T-helper 1 cell treated with Interleukin-12 subunit alpha and Interleukin-12 subunit beta and Interleukin-4 antibody, amounts not matched to agents 30 ng/mL and 1 ng/mL, for 36 hours (primary cell): ENCODE results near the gene SLC29A1. TPM values are rescaled to one million over a fixed set of nuclear protein-coding genes. Genes with fewer than 3 reads are reported as not detected.

Experiments
- intact Hi-C: fragments of 100-400 bp; cut with micrococcal nuclease; formaldehyde crosslinking; loops from one replicate; pipeline ENCODE4 v1.15.1; 2024
- total RNA-seq: library from RNA; stranded (reverse); gene quantifications from 2 replicates; pipeline ENCODE4 v1.2.3, GENCODE V29; 2022

The SLC29A1 gene
- total RNA-seq, 1 donor from 2014 or later: 33.5 TPM

DNA sequence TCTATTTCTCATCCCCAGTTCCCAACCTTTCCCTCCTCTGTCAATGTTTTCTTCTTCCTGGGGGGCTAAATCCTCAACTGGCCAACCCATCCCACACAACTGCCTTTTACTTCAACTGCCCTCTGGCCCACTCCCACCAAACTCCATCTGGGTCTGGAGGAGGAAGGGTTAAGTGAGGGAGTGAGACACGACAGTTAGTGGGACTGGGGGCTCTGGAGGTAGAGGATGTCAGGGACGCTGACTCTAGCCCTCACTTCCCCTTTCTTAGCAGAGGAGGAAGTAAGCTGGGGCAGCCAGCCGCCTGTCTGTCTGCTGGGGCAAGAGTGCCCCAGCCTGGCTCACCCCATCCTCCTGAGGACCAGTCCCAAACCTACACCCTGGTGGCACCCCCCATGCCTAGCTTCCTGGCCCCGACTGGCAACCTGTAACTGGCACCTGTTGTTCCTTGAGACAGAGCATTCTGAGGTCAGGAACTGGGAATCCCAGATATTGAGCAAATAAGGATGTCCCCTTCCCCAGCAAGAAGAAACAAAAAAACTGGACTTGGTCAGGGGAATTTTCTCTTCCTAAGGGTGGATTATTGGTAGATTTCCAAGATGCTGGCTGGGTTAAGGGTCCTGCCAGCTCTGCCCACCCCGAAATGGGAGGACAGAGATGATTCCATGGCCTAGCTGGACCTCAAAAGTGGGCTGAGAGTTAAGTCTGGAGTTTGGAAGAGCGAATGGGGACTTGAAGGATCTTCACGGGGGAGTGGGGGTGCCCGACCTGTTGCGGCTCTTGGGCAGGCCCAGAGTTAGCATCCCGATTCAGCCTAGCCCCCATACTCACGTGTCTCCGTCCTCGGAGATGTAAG lies 41.0 kb downstream of the SLC29A1 start:
- intact Hi-C loops: loop anchor here (1.0 to 10.0 kb wide), 8 partner anchors 7 to 1750 kb away; partner anchors contain the start of genes AARS2, CDC5L, CLIC5 and HSP90AB1

DNA sequence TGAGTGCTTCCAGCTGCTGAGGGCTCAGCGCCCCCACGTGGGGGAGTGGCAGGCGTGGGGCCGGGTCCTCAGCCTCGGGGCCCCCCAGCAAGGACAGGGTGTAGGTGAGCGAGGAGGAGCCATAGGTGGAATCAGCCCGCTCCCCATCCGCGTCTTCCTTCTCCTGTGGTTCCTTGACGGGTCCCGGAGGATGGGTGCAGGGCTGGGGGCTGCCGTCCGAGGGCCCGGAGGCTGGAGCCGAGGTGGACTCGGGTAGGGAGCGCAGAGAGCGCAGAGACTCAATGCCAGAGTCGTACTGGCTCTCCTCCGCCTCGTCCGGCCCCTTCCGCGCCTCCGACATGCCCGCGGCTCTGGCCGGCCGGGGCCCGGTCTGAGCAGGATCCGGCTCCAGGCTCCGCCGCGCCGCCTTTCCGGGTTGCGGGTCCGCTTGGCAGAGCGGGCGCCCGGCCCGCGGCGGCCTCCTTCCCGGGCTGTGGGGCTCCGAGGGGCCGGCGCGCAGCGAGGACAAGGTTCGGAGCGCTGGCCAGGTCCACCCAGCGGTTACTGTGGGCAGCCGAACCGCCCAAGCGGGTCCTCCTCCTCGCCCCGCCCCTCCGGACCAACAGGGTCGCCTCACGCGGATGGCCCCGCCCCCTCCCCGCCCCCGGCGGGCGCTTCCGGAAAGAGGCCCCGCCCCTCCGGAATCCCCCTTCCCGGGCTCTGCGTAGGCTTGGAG lies 41.8 kb downstream of the SLC29A1 start, which contains the start of gene NFKBIE:
Gene NFKBIE, minus strand, starts transcription at position 545 of the 715 bp plus-strand sequence. Its CDS starts 205 bp downstream, at position 340.
- intact Hi-C loops: loop anchor here (1.0 to 10.0 kb wide), 8 partner anchors 8 to 1750 kb away; partner anchors contain the start of genes AARS2, CDC5L, CLIC5 and HSP90AB1

DNA sequence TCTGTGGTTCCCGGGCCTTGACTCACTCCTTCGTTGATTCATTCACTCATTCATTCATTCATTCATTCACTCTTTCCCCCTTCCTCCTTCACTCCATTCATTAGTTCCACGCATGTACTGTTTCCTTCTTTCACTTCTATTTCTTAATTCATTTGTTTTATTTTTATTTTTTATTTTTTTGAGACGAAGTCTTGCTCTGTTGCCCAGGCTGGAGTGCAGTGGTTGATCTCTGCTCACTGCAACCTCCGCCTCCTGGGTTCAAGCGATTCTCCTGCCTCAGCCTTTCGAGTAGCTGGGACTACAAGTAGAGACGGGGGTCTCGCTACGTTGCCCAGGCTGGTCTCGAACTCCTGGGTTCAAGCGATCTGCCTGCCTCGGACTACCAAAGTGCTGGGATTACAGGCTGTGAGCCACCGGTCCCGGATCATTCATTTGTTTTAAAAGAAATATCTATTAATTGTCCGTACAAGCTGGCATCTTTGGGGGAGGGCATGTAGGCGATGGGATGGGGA lies 42.4 kb downstream of the SLC29A1 start:
- intact Hi-C loops: loop anchor here (1.0 to 10.0 kb wide), 8 partner anchors 8 to 1749 kb away; partner anchors contain the start of genes AARS2, CDC5L, CLIC5 and HSP90AB1

DNA sequence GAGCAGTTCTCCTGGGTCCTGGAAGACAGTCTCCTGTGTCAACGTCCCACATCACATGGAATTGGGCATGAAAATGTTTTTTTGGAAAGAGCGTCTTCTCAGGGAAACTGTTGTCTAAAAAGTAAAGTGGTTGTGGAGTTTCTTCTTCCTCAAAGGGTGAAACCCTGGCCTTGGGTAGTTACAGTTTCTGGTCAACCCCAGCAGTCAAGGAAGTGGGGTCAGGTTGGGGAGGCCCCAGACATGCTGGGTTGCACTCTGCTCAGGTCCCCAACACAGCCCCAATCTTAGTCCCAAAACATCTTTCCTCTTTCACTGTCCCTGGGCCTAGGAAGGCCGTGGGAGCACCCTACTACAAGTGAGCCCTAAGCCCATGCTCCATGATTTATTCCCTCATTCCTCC lies 43.0 kb downstream of the SLC29A1 start:
- intact Hi-C loops: loop anchor here (5.0 to 10.0 kb wide), 2 partner anchors 494 to 1748 kb away; partner anchors contain the start of genes CLIC5 and VEGFA

DNA sequence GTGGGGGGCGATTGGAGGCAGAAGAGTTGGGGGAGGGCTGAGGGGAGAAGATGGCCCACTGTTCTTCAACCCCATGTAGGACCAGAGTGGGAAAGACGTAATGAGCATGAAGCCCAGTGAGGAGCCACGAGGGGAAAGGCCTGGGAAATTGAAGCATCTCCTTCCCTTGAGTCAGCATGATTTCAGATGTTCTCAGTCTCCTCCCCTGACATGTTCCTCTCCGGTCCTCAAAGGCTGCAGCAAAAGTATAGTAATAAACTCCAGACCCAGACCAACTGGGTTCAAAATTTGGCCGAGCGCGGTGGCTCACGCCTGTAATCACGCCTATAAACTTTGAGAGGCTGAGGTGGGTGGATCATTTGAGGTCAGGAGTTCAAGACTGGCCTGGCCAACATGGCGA lies 43.9 kb downstream of the SLC29A1 start:
- intact Hi-C loops: loop anchor here (5.0 to 10.0 kb wide), 2 partner anchors 495 to 1748 kb away; partner anchors contain the start of genes CLIC5 and VEGFA

DNA sequence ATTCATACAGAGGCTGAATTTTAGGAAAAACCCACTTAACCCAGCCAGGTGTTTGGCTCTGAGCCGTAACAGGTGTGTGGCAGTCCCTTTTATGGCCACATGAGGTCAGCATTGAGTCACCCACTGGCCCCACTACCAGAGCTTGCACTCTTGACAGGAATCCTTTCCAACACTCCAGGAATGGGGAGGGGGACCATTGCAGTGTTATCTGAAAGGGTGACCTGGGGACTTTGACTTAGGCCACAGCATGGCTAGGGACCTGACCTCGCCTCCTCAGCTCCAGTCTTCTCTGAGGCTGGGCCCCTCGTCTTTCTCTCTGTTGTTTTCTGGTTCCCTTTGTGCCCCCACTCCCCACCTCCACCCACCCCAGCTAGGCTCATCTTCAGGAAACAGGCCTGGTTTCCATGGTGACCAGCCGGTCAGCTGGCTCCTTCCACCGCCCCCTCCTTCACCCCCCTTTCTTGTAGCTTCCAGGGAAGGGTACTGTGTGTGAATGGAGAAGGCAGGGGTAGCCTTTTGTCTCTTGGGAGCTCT lies 44.8 kb downstream of the SLC29A1 start:
- intact Hi-C loops: loop anchor here (1.0 to 10.0 kb wide), 6 partner anchors 36 to 1747 kb away; partner anchors contain the start of genes CLIC5 and VEGFA

DNA sequence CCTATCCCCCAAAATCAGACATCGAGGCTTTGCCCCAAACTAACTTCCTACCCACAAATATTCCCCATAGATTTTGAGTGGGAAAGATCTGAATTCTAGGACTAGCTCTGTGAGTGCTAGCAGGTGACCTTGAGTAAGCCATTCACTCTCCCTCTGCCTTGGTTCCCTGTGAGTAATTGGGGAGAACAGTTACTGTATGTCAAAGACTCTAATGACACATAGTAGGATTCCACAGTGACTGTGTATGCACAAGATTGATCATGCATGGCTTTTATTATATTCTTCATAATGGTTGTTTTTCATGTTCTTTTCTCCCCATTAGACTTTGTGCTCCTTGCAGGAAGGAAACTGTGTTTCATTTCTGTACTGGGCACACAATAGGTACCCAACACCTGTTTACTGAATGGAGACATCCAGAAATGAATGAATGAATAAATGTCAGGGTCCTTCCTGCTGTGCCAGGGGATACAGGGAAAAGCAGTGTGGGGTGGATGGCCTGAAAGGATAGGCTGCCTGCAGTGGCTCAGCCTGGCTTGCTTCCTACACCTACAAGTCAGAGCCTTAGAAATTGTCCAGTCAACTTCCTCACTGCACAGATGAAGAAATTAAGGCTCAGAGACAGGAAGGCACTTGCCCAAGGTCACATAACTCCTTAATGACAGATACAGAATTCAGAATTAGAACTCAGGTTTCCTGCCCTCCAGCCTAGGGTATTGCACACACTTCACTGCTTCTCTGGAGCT lies 46.0 kb downstream of the SLC29A1 start:
- intact Hi-C loops: loop anchor here (5.0 to 10.0 kb wide), 2 partner anchors 497 to 1745 kb away; partner anchors contain the start of genes CLIC5 and VEGFA

DNA sequence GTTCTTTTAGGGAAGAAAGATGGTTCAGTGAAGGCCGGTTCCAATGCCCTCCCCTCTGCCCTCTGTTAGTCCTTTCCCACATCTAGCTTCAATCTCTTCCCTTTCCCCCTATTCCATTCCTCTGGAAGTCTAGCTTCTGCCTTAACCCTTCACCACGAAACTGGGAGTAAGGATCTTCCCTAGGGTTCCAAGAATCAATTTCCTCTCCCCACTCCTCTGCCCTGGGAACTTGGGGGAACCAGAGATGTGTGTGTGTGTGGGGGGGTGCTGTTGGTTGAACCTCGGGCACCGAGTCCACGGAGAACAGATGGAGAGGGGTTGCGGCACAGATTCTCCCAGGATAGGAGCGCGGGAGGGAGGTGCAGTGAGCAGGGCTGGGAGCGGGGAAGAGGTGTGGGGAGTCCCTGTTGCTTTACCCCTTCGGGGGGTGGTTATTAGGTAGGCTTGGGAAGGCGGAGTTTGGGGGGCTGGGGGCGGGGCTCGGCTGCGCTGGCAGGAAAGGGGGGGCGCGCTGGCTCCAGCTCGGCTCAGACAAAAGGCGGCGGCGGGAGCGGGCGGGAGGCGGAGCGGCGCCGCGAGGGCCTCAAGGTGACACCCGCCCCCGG lies 46.6 kb downstream of the SLC29A1 start, which contains the start of gene TMEM151B:
Gene TMEM151B, plus strand, starts transcription at position 530 of the 605 bp plus-strand sequence. CDS start 293 bp downstream, outside the sequence.
- intact Hi-C loops: loop anchor here (5.0 to 10.0 kb wide), 2 partner anchors 498 to 1745 kb away; partner anchors contain the start of genes CLIC5 and VEGFA

DNA sequence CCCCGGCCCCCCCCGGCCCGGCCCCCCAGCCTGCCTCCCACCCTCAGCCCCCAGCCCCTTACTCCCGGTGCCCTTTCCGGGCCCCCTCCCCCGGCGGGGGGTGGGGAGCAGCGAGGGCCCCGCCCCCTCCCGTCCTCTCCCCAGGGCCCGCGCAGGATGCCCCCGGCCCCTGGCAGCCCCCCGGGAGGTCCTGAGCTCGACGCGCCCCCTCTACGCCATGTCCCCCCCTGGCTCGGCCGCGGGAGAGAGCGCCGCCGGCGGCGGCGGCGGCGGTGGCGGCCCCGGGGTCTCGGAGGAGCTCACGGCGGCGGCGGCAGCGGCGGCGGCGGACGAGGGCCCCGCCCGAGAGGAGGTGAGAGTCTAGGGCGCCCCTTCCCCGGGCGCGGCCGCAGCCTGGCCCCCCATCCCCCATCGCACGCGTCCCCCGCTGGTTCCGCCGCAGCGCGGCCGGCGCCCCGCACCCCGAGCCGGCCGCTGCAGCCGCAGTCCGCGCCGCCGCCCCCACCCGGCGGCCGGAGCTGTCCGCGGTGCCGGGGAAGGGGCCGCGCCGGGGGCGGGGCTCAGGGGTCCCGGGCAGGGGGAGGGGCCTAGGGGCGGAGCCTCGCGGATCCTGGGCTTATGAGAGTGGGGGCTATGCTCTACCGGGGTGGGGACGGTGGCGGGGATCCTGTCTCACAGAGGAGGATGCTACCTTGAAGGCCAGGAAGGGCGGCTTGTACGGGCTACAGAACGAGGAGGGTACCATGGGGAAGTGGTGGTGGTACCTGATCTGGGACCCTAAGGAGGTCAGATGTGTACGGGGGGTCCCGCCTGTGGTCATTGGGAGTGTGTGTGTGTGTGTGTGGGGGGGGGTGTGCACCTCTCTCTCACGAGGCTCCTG lies 47.4 kb downstream of the SLC29A1 start:
- intact Hi-C loops: no loop called here

DNA sequence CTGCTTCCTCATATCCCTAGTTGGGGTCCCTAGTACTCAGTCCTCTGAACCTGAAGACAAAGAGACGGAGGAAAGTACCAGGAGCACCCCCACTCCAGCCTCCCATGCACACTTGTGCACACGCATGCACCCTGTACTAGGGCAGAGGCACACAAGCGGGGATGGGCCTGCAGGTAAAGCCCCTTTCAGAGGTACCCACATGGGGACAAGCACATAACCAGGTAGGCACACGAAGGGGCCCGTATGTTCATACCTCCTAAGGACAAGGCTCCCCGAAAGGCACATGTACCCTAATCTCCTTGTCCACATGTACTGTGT lies 48.0 kb downstream of the SLC29A1 start:
- intact Hi-C loops: no loop called here

DNA sequence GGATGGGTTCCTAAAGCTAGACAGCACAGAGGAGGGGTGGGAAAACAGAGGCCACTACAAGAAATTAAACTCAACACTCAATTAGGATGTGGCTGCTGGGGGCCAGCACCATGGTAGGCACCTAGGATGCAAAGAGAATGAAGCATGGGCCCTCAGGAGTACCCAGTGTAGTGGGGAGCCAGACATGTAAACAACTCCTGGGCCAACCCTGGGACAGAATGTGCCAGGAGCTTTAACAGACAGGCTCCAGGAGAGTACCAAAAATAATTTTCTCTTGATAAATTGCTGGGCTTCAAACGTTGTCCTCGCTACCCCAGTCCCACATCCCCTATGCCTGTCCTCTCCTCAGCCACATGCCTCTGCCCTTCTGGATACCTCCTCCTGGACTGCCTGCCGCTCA lies 48.5 kb downstream of the SLC29A1 start:
- intact Hi-C loops: no loop called here

DNA sequence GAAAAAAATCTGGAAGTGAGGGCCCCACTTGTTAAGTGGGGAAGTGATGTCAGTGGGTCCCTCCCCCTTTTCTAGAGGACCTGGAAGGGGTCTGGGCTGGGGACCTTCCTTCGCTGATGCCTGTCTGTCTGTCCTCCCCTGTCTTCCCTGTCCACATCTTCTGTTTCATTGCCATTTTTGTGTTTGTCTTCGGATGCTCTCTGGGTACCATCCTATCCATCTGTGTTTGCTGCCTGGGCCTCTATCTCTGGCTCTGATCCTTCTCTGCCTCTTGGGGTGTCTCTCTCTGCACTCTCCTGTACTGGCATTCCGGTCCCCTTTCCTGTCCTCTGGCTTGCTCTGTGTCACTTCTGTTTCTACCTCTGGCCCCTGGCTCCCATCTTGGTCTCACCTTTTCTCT lies 49.1 kb downstream of the SLC29A1 start:
- intact Hi-C loops: no loop called here

DNA sequence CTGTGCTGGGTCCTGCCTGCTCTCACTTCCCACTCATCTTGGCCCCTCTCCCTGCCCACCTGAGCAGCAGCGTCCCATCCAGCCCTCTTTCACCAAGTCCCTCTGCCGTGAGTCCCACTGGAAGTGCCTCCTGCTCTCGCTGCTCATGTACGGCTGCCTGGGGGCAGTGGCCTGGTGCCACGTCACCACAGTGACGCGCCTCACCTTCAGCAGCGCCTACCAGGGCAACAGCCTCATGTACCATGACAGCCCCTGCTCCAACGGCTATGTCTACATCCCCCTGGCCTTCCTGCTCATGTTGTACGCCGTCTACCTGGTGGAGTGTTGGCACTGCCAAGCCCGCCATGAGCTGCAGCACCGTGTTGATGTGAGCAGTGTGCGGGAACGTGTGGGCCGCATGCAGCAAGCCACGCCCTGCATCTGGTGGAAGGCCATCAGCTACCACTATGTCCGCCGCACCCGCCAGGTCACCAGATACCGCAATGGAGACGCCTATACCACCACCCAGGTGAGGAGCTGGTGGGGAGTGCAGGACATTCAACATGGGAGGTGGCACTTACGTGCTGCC lies 49.7 kb downstream of the SLC29A1 start:
- intact Hi-C loops: no loop called here

DNA sequence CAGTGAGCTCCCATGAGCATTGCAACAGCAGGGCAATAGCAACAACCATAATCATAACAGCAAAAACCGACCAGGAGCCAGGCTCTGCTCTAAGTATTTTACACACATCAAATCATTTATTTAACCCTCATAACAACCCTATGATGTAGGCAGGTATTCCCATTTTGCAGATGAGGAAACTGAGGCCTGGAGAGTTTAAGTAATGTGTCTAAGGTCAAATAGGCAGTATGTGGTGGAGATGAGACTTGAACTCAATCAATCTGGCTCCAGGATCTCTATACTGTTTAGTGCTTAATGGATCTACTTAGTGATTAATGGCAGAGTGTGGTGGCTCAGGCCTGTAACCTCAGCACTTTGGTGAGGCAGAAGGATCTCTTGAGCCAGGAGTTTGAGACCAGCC lies 50.2 kb downstream of the SLC29A1 start:
- intact Hi-C loops: no loop called here

DNA sequence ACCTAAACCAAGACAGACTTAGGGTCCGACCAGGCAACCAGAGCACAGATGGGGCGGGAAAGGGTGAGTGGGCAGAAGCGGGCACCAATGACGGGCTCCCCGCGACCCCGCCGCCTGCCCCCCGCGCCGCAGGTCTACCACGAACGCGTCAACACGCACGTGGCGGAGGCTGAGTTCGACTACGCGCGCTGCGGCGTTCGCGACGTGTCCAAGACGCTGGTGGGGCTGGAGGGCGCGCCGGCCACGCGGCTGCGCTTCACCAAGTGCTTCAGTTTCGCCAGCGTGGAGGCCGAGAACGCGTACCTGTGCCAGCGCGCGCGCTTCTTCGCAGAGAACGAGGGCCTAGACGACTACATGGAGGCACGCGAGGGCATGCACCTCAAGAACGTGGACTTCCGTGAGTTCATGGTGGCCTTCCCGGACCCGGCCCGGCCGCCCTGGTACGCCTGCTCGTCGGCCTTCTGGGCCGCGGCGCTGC lies 51.9 kb downstream of the SLC29A1 start:
- intact Hi-C loops: no loop called here

DNA sequence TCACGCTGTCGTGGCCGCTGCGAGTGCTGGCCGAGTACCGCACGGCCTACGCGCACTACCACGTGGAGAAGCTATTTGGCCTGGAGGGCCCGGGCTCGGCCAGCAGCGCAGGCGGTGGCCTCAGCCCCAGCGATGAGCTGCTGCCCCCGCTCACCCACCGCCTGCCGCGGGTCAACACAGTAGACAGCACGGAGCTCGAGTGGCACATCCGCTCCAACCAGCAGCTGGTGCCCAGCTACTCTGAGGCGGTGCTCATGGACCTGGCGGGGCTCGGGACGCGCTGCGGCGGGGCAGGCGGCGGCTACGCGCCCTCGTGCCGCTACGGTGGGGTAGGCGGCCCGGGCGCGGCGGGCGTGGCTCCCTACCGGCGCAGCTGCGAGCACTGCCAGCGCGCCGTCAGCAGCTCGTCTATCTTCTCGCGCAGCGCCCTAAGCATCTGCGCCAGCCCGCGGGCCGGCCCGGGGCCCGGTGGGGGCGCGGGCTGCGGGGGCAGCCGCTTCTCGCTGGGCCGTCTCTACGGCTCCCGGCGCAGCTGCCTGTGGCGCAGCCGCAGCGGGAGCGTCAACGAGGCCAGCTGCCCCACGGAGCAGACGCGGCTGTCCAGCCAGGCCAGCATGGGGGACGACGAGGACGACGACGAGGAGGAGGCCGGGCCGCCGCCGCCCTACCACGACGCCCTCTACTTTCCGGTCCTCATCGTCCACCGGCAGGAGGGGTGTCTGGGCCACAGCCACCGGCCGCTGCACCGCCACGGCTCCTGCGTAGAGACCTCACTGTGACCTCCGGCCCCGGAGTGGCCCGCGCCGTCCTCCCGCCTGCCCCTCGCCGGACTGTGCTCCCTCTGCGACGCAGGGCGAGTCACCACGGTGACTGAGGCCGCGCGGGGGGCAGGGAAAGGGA lies 52.6 kb downstream of the SLC29A1 start:
- intact Hi-C loops: no loop called here
